ENCODE results near the gene PCBP3. TPM values are rescaled to one million over a fixed set of nuclear protein-coding genes. Genes with fewer than 3 reads are reported as not detected.

PCBP3 gene
- total RNA-seq, 4 donors from 2014 or later: 0.77 to 8.6 (median 3.2) TPM; not detected in 1

GRCh38 chr21:45987121-45987711 is 343.7 kb downstream of the PCBP3 start:
- DNase-seq: peak; percentile 21 to 29
- H3K4me3 ChIP-seq: no peak overlapping the region
- peaks cover 0 to 6% of the 10 kb centered on the region in 2 donors for H3K4me1 ChIP-seq
- no peaks in the 10 kb centered on the region for H3K36me3 ChIP-seq
- H3K9me3 ChIP-seq: no peaks in the 10 kb centered on the region
- H3K27ac ChIP-seq: peak overlapping the region; percentile 90 to 96
- intact Hi-C loops (cut with DNase I; ENCODE audit: low total_unique reads): no loop called here
- TF ChIP-seq POLR2A (IDR thresholded peaks at IDR 0.05): no peak
- TF ChIP-seq, protein P1, sequence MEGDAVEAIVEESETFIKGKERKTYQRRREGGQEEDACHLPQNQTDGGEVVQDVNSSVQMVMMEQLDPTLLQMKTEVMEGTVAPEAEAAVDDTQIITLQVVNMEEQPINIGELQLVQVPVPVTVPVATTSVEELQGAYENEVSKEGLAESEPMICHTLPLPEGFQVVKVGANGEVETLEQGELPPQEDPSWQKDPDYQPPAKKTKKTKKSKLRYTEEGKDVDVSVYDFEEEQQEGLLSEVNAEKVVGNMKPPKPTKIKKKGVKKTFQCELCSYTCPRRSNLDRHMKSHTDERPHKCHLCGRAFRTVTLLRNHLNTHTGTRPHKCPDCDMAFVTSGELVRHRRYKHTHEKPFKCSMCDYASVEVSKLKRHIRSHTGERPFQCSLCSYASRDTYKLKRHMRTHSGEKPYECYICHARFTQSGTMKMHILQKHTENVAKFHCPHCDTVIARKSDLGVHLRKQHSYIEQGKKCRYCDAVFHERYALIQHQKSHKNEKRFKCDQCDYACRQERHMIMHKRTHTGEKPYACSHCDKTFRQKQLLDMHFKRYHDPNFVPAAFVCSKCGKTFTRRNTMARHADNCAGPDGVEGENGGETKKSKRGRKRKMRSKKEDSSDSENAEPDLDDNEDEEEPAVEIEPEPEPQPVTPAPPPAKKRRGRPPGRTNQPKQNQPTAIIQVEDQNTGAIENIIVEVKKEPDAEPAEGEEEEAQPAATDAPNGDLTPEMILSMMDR (IDR thresholded peaks at IDR 0.05): no peak
- H3K27me3 ChIP-seq: no peaks in the 10 kb centered on the region

DNA sequence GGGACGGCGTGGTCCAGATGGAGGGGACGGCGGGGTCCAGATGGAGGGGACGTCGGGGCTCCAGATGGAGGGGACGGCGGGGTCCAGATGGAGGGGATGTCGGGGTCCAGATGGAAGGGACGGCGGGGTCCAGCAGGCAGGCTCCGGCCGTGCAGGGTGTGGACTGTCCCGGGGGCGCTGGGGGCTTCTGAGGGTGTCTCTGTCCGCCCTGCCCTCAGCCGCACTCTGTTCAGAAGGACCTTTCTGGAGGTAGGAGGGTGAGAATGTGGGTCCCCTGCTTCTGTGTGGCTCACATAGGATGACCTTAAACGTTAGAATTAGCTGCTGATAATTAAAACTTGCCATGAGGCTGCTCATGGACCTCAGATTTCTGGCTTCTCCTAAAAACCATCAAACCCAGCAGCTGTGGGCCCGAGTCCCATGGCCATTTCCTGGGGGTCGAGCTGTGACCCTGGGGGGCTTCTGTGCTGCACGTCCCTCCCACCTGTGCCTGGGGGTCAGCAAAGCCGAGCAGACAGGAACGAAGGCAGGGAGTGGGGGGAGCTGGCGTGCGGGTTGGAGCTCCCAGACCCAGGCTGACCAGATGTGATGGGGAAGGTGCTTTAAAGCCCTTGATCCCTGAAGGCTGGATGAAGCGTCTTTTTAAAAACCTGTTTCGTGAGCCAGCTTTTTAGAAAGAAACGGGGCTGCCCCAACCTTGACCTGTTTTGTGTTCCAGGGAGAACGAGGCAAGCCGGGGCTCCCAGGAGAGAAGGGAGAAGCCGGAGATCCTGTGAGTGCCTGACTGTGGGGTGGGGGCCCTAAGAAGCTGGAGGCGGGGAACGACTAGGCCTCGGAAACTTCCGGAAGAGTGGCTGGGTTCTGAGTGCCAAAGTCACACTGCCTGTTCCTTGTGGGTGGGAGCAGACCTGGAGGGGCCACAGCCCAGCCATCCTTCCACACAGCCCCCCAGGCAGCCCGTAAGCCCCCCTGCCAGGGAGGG is 345.1 kb downstream of the PCBP3 start:
- TF ChIP-seq, protein P1 (IDR thresholded peaks at IDR 0.05): no peak
- TF ChIP-seq POLR2A (IDR thresholded peaks at IDR 0.05): no peak
- Histone ChIP-seq H3K4me1 (peaks cover 0 to 6% of the 10 kb centered on the region in 2 donors), H3K4me3 (no peak overlapping the region), H3K27me3 (no peaks in the 10 kb centered on the region), H3K27ac (peak overlapping the region; percentile 9 to 78), H3K9me3 (no peaks in the 10 kb centered on the region), H3K36me3 (no peaks in the 10 kb centered on the region)
- DNase-seq: peak; percentile 14 to 15
- intact Hi-C loops (cut with DNase I; ENCODE audit: low total_unique reads): no loop called here

DNA sequence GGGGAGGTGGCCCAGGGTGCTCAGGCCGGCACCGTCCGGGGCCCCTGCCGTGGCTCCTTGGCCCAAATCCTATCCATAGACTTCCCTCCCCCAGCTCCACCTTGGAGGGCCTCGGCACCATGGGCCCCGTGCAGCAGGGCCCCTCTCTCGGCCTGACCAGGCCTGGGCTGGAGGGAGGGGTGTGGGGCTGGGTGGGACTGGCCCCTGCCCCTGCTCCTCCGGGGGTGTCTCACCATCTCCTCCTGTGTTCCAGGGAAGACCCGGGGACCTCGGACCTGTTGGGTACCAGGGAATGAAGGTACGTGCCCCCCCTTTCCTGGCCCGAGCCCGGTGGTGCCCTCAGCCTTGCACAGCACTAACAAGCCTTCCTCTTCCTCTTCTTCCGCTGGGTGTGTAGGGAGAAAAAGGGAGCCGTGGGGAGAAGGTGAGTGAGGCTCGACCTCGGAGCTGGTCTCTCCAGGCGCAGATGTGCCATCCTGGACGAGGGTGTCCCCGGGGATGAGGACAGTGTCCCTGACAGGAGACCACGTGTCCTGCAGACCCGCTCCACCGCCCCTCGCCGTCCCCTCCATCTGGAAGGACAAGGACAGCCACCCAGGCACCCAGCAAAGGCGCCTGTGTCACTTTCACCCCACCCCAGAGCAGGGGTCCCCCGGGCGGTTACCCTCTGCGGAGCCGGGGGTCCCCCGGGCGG is 346.0 kb downstream of the PCBP3 start:
- H3K36me3 ChIP-seq: no peaks in the 10 kb centered on the region
- no peaks in the 10 kb centered on the region for H3K4me1 ChIP-seq
- no peaks in the 10 kb centered on the region for H3K9me3 ChIP-seq
- intact Hi-C loops (cut with DNase I; ENCODE audit: low total_unique reads): no loop called here
- peak; percentile 17 to 20 for DNase-seq
- peak overlapping the region; percentile 51 to 78 for H3K27ac ChIP-seq
- H3K27me3 ChIP-seq: no peaks in the 10 kb centered on the region
- TF ChIP-seq, protein P1 (IDR thresholded peaks at IDR 0.05): no peak
- no peak overlapping the region for H3K4me3 ChIP-seq

DNA sequence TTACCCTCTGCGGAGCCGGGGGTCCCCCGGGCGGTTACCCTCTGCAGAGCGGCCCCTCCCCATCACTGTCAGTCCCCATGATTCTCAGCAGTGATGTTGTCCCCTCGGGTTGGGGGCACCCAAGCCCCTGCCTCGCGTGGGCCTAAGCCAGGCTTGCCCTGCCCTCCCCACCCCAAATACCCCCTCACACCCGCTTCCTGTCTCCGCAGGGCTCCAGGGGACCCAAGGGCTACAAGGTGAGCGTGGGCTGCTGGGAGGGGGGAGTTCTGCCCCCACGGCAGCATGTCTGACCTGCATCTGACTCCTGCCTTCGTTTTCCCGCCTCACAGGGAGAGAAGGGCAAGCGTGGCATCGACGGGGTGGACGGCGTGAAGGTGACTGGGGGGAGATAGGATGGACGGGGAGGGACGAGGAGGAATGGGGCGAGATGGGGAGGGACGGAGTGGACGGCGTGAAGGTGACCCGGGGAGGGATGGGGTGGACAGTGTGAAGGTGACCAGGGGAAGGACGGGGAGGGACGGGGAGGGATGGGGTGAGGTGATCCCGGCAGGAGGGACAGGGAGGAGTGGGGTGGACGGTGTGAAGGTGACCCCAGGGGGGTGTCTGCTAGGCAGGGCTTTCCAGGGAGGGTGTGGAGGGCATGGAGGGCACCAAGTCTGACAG is 346.7 kb downstream of the PCBP3 start:
- Histone ChIP-seq H3K27me3 (no peaks in the 10 kb centered on the region), H3K4me3 (no peak overlapping the region), H3K36me3 (no peaks in the 10 kb centered on the region), H3K9me3 (no peaks in the 10 kb centered on the region), H3K27ac (peak overlapping the region; percentile 51 to 78), H3K4me1 (no peaks in the 10 kb centered on the region)
- intact Hi-C loops (cut with DNase I; ENCODE audit: low total_unique reads): no loop called here
- peak; percentile 17 for DNase-seq
- TF ChIP-seq, protein P1 (IDR thresholded peaks at IDR 0.05): no peak
- no peak for TF ChIP-seq POLR2A (IDR thresholded peaks at IDR 0.05)
